Erythroblast (primary cell): ENCODE results near the gene CITED1.
"Not testable (repeated sequence)": the region's sequence is repeated elsewhere in the genome, so short reads cannot be mapped to it uniquely, and the experiment has no call there.

ENCODE experiments used
- GATA1 ChIP-seq: IDR thresholded peaks from 2 replicates; pipeline ENCODE4 v1.6.1; 2011; ENCODE audit warnings: low read depth, mild to moderate bottlenecking, control low read depth, low read length, moderate library complexity
- POLR2A ChIP-seq: IDR thresholded peaks from 2 replicates; pipeline ENCODE4 v1.6.1; 2011; ENCODE audit warnings: mild to moderate bottlenecking, low read length

DNA sequence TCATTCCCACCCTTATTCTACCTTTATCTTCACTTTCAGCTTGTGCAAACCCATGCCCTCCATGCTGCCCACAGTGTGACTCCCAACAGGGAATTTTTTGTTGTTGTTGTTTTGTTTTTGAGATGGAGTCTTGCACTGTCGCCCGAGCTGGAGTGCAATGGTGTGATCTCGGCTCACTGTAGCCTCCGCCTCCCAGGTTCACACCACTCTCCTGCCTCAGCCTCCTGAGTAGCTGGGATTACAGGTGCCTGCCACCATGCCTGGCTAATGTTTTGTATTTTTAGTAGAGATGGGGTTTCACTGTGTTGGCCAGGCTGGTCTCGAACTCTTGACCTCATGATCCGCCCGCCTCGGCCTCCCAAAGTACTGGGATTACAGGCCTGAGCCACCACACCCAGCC lies 13.9 kb upstream of the CITED1 start:
- TF ChIP-seq POLR2A, GATA1: not testable (repeated sequence)
